Measurements from ENCODE around the gene C22orf31.

DNA sequence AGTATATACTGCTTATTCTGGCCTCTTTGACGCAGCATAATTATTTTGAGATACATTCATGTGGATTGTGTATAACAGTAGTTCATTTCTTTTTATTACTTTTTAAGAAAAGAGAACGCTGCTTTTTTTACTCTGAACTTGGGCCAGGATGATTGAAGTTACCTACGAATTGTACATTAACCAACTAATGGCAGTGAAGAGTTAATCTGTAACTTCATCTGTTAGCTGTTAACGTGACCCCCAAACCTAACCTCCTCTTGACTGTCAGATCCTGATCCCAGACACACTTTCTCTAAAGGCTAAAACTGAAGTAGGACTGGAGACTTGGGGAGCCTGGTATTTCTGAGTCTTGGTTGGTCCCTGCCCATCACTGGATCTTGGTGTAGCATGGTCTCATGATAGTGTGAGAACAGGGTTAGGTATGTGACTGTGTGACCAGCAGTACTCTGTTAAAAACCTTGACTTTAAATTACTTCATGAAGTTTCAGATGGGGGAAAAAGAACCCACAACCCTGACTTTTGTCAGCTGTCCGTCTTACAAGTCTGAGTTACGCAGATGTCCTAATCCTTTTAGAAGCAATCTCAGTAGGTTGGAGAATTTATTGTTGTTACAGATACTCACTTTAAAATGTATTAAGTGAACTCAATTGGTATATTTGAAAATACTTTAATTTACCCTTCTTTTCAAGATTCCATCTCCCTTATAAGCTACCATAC lies 39.4 kb downstream of the C22orf31 start:
- TF ChIP-seq, protein P1, sequence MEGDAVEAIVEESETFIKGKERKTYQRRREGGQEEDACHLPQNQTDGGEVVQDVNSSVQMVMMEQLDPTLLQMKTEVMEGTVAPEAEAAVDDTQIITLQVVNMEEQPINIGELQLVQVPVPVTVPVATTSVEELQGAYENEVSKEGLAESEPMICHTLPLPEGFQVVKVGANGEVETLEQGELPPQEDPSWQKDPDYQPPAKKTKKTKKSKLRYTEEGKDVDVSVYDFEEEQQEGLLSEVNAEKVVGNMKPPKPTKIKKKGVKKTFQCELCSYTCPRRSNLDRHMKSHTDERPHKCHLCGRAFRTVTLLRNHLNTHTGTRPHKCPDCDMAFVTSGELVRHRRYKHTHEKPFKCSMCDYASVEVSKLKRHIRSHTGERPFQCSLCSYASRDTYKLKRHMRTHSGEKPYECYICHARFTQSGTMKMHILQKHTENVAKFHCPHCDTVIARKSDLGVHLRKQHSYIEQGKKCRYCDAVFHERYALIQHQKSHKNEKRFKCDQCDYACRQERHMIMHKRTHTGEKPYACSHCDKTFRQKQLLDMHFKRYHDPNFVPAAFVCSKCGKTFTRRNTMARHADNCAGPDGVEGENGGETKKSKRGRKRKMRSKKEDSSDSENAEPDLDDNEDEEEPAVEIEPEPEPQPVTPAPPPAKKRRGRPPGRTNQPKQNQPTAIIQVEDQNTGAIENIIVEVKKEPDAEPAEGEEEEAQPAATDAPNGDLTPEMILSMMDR (IDR thresholded peaks at IDR 0.05) = no peak
- no peak for TF ChIP-seq POLR2A (IDR thresholded peaks at IDR 0.05; ENCODE audit: low read depth)
- TF ChIP-seq POLR2AphosphoS5 (IDR thresholded peaks at IDR 0.05) = no peak
